ENCODE results near the gene ATN1.

The ATN1 gene

DNA sequence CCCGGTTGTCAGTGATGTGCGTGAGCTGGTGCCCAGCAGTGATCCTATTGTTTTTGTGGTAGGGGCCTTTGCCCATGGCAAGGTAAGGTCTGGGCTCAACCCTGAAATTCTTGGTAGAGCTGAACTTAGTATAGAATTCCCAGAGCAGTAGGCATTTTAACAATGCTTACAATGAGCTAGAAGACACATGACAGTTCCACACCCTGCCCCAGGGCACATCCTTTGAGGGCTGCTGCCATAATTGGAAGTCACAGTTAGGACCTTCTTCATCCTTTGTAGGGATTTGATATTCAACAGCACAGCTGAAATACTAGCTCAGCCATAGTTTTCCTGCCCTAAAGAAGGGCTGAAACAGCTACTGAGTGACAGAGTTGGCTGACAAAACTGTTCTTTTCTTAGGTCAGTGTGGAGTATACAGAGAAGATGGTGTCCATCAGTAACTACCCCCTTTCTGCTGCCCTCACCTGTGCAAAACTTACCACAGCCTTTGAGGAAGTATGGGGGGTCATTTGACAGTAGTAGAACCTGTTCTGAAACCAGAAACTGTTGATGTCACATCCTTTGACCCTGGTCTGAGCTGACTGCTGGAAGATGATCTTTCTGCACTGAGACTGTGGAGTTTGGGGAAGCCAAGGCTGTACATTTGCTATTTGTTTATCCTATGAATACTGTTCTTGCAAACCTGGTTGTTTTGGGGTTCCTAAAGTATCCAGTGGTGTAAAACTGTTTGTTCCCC, 47.7 kb downstream of the ATN1 start:
- no peak for DNase-seq (ENCODE audit: low read depth in 1 of 2, low spot score in 1 of 2)

DNA sequence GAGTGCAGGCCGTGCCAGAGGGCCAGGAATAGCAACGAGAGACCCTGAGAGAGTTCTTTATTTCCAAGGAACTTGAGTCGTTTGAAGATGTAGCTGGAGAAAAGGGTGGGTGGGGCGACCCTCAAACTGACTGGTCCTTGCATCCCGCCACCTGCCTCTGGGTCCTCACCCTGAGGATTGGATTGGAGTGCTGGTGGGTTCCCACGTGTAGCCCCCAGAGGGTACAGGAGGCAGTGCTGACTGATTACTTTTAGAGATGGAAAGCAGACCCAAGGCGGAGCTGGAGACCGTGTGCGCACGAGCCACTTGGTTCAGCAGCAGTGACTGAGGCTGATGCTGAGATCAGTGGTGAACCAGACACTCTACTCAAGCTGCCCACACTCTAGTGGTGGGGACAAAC, 49.9 kb downstream of the ATN1 start:
- no peak for DNase-seq (ENCODE audit: low read depth in 1 of 2, low spot score in 1 of 2)

GRCh38 chr12:6978188-6978587, 50.4 kb downstream of the ATN1 start:
- DNase-seq (ENCODE audit: low read depth in 1 of 2, low spot score in 1 of 2) = no peak

GRCh38 chr12:6978611-6979011, 50.9 kb downstream of the ATN1 start:
- no peak for DNase-seq (ENCODE audit: low read depth in 1 of 2, low spot score in 1 of 2)

- DNase-seq (ENCODE audit: low read depth in 1 of 2, low spot score in 1 of 2) = no peak
Observed at GRCh38 chr12:6979021-6979420, 51.3 kb downstream of the ATN1 start.

- no peak for DNase-seq (ENCODE audit: low read depth in 1 of 2, low spot score in 1 of 2)
Observed at GRCh38 chr12:6979453-6979852, 51.7 kb downstream of the ATN1 start.

DNA sequence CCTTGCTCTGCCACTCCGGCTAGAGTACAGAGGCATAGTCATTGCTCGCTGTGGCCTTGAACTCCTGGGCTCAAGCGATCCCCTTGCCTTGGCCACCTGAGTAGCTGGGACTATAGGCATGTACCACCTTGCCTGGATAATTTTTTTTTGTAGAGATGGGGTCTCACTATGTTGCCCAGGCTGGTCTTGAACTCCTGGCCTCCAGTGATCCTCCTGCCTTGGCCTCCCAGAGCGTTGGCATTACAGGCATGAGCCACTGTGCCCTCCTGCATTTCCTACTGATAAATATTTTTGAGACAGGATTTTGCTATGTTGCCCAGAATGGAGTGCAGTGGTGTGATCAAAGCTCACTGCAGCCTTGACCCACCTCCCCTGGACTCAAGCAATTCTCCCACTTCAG, 52.3 kb downstream of the ATN1 start:
- DNase-seq (ENCODE audit: low read depth in 1 of 2, low spot score in 1 of 2) = no peak

DNA sequence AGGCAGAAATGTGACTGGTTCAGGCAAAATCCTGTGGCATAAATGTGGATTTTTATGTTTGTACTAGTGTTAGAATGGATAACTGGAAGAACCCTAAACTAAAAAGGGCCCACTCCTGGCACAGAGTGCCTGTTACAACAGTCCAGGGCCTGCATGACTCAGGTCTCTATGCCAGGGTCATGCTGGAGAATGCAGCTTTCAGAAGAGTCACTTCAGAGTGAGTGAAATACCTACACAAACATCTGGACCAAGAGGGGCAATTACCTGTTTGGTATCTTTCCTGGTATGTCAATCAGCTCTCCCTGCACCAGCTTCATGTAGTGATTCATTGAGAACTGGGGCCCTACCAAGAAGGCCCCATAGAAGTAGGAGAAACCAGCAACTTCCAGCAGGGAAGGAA, 53.0 kb downstream of the ATN1 start:
- no peak for DNase-seq (ENCODE audit: low read depth in 1 of 2, low spot score in 1 of 2)

- no peak for DNase-seq (ENCODE audit: low read depth in 1 of 2, low spot score in 1 of 2)
Observed at GRCh38 chr12:6981152-6982052, 53.6 kb downstream of the ATN1 start.

GRCh38 chr12:6982532-6982931, 54.8 kb downstream of the ATN1 start:
- no peak for DNase-seq (ENCODE audit: low read depth in 1 of 2, low spot score in 1 of 2)

DNA sequence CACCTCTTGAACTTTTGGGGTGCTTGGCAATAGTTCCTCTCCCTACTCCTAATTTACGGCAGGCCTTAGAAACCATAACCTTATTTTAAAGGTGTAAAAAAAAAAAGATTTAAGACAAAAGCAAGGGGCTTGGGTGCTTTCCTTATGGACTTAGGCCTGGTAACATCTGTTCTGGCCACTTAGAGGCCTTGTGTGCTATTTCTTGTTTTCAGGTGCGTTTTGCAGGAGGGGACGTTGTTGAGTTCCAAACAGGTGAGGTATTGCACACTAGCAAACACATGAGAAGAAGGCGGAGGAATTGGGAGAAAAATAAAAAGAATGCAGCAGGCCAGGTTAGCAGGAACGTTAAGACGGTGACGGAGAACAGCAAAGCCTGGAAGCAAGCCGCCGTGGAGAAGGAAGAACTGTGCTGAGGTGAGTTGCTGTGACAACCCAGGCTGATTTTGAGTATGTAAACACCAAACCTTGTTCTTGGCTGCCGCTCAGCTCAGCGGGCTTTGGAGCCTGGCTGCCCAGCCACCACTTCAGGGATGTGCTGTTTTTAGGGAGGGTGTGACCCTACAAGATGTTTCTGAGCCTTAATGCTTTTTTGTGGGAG, 60.3 kb downstream of the ATN1 start:
- no peak for DNase-seq (ENCODE audit: low read depth in 1 of 2, low spot score in 1 of 2)

Data from stimulated activated CD4-positive, alpha-beta T cell treated with anti-CD3 and anti-CD28 coated beads, Interleukin-15, amount 100 ng/mL, for 1 hour (primary cell).